Measurements from ENCODE around the gene TADA3. TPM values are rescaled to one million over a fixed set of nuclear protein-coding genes. Genes with fewer than 3 reads are reported as not detected.

Gene TADA3
- total RNA-seq, 1 donor, result 102 TPM

DNA sequence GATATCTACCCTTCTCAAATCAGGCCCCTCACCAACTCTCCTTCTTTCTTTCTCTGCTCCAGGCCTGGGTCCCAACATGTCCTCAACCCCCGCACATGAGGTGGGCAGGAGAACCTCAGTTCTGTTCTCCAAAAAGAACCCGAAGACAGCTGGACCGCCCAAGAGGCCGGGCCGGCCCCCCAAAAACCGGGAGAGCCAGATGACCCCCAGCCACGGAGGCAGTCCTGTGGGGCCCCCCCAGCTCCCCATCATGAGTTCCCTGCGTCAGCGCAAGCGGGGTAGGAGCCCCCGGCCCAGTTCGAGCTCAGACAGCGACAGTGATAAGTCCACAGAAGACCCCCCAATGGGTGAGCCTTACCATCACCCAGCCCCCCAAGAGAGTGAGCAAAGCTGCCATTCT is 48.1 kb downstream of the TADA3 start:
- Histone ChIP-seq H3K27ac (ENCODE audit: low read depth, low read length) (no peak overlapping the region), H3K9me3 (ENCODE audit: low read depth, low read length) (no peaks in the 10 kb centered on the region), H3K4me3 (ENCODE audit: insufficient read depth, low read length) (no peak overlapping the region), H2AFZ (ENCODE audit: low read length) (no peak overlapping the region), H4K20me1 (ENCODE audit: insufficient read depth, low read length) (peaks cover 10% of the 10 kb centered on the region), H3K4me1 (ENCODE audit: insufficient read depth, low read length) (peaks cover 19% of the 10 kb centered on the region), H3K4me2 (ENCODE audit: insufficient read depth, low read length) (no peak overlapping the region), H3K27me3 (ENCODE audit: insufficient read depth, low read length) (no peaks in the 10 kb centered on the region), H3K79me2 (ENCODE audit: insufficient read depth, low read length) (peaks cover 13% of the 10 kb centered on the region), H3K36me3 (ENCODE audit: insufficient read depth, low read length) (peaks cover 92% of the 10 kb centered on the region)
- TF ChIP-seq, protein P1, sequence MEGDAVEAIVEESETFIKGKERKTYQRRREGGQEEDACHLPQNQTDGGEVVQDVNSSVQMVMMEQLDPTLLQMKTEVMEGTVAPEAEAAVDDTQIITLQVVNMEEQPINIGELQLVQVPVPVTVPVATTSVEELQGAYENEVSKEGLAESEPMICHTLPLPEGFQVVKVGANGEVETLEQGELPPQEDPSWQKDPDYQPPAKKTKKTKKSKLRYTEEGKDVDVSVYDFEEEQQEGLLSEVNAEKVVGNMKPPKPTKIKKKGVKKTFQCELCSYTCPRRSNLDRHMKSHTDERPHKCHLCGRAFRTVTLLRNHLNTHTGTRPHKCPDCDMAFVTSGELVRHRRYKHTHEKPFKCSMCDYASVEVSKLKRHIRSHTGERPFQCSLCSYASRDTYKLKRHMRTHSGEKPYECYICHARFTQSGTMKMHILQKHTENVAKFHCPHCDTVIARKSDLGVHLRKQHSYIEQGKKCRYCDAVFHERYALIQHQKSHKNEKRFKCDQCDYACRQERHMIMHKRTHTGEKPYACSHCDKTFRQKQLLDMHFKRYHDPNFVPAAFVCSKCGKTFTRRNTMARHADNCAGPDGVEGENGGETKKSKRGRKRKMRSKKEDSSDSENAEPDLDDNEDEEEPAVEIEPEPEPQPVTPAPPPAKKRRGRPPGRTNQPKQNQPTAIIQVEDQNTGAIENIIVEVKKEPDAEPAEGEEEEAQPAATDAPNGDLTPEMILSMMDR (IDR thresholded peaks at IDR 0.05; ENCODE audit: extremely low read depth, low read depth, low read length), result no peak
- no peak for DNase-seq (ENCODE audit: insufficient read length, low spot score, missing footprints)

DNA sequence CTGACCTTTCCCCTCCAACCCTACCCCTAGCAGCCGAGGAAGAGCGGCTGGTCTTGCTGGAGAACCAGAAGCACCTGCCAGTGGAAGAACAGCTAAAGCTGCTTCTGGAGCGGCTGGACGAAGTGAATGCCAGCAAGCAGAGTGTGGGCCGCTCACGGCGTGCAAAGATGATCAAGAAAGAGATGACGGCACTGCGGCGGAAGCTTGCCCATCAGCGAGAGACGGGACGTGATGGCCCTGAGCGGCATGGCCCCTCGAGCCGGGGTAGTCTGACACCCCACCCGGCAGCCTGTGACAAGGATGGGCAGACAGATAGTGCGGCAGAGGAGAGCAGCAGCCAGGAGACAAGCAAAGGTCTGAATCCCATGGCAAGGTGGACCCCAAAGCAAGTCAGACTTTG is 48.7 kb downstream of the TADA3 start:
- no peaks in the 10 kb centered on the region for H3K9me3 ChIP-seq (ENCODE audit: low read depth, low read length)
- peaks cover 17% of the 10 kb centered on the region for H3K79me2 ChIP-seq (ENCODE audit: insufficient read depth, low read length)
- H3K4me3 ChIP-seq (ENCODE audit: insufficient read depth, low read length), result no peak overlapping the region
- H3K27me3 ChIP-seq (ENCODE audit: insufficient read depth, low read length), result no peaks in the 10 kb centered on the region
- H3K4me2 ChIP-seq (ENCODE audit: insufficient read depth, low read length), result no peak overlapping the region
- peaks cover 10% of the 10 kb centered on the region for H4K20me1 ChIP-seq (ENCODE audit: insufficient read depth, low read length)
- H2AFZ ChIP-seq (ENCODE audit: low read length), result no peak overlapping the region
- H3K27ac ChIP-seq (ENCODE audit: low read depth, low read length), result no peak overlapping the region
- H3K36me3 ChIP-seq (ENCODE audit: insufficient read depth, low read length), result peaks cover 97% of the 10 kb centered on the region
- TF ChIP-seq, protein P1 (IDR thresholded peaks at IDR 0.05; ENCODE audit: extremely low read depth, low read depth, low read length), result no peak
- peaks cover 17% of the 10 kb centered on the region for H3K4me1 ChIP-seq (ENCODE audit: insufficient read depth, low read length)
- no peak for DNase-seq (ENCODE audit: insufficient read length, low spot score, missing footprints)

DNA sequence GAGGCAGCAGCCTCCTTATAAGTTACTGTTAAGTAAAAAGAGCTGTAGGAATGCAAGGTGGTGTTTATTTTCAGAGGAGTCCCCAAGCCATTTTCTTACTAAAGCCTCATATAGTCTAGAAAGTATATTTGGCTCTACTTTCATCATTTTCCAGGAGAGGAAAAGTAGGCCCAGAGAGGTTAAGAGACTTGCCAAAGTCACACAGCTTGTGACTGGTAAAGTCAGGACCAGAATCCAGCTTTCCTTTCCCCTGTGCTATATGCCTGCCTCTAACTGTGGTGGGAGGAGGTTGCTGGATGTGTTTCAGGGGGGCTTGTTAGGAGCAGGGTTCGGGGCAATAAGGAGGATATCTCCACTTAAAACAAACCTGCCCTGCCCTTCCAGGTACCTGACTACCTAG is 49.7 kb downstream of the TADA3 start:
- no peak for DNase-seq (ENCODE audit: insufficient read length, low spot score, missing footprints)
- H3K9me3 ChIP-seq (ENCODE audit: low read depth, low read length), result no peaks in the 10 kb centered on the region
- H3K4me3 ChIP-seq (ENCODE audit: insufficient read depth, low read length), result no peak overlapping the region
- H3K4me2 ChIP-seq (ENCODE audit: insufficient read depth, low read length), result no peak overlapping the region
- H3K36me3 ChIP-seq (ENCODE audit: insufficient read depth, low read length), result peaks cover 97% of the 10 kb centered on the region
- H3K79me2 ChIP-seq (ENCODE audit: insufficient read depth, low read length), result peaks cover 21% of the 10 kb centered on the region
- H4K20me1 ChIP-seq (ENCODE audit: insufficient read depth, low read length), result peaks cover 13% of the 10 kb centered on the region
- peaks cover 17% of the 10 kb centered on the region for H3K4me1 ChIP-seq (ENCODE audit: insufficient read depth, low read length)
- no peak overlapping the region for H2AFZ ChIP-seq (ENCODE audit: low read length)
- TF ChIP-seq, protein P1 (IDR thresholded peaks at IDR 0.05; ENCODE audit: extremely low read depth, low read depth, low read length), result no peak
- H3K27me3 ChIP-seq (ENCODE audit: insufficient read depth, low read length), result no peaks in the 10 kb centered on the region
- H3K27ac ChIP-seq (ENCODE audit: low read depth, low read length), result no peak overlapping the region

DNA sequence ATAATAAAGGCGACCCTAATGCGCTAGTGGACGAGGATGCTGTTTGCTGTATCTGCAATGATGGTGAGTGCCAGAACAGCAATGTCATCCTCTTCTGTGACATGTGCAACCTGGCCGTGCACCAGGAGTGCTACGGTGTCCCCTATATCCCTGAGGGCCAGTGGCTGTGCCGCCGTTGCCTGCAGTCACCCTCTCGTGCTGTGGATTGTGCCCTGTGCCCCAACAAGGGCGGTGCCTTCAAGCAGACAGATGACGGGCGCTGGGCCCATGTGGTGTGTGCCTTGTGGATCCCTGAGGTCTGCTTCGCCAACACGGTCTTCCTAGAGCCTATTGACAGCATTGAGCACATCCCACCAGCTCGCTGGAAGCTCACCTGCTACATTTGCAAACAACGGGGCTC is 53.1 kb downstream of the TADA3 start:
- Histone ChIP-seq H3K36me3 (ENCODE audit: insufficient read depth, low read length) (peaks cover 88% of the 10 kb centered on the region), H3K4me2 (ENCODE audit: insufficient read depth, low read length) (no peak overlapping the region), H3K27ac (ENCODE audit: low read depth, low read length) (no peak overlapping the region), H3K4me1 (ENCODE audit: insufficient read depth, low read length) (no peaks in the 10 kb centered on the region), H2AFZ (ENCODE audit: low read length) (no peak overlapping the region), H3K79me2 (ENCODE audit: insufficient read depth, low read length) (peaks cover 51% of the 10 kb centered on the region), H3K4me3 (ENCODE audit: insufficient read depth, low read length) (no peak overlapping the region), H3K9me3 (ENCODE audit: low read depth, low read length) (no peaks in the 10 kb centered on the region), H3K27me3 (ENCODE audit: insufficient read depth, low read length) (no peaks in the 10 kb centered on the region), H4K20me1 (ENCODE audit: insufficient read depth, low read length) (peaks cover 28% of the 10 kb centered on the region)
- TF ChIP-seq, protein P1 (IDR thresholded peaks at IDR 0.05; ENCODE audit: extremely low read depth, low read depth, low read length), result no peak
- DNase-seq (ENCODE audit: insufficient read length, low spot score, missing footprints), result peak; percentile 18

Measured in osteoblast (primary cell).